DLD1 (cell line): ENCODE results near the gene MGMT.

Experiments
- in situ Hi-C: cut with HindIII; loops from 2 replicates; pipeline ENCODE4 v1.10.0; 2017; ENCODE audit warnings: low sequenced_read_pairs

Gene MGMT

GRCh38 chr10:129815898-129816655 is 349.0 kb downstream of the MGMT start:
- in situ Hi-C loops: no loop called here

- in situ Hi-C loops: no loop called here
Measured at GRCh38 chr10:129816656-129817045, 349.6 kb downstream of the MGMT start.
